Endothelial cell (in vitro differentiated cells): ENCODE data around the gene KRTAP5-7. TPM values are rescaled to one million over a fixed set of nuclear protein-coding genes. Genes with fewer than 3 reads are reported as not detected.

Experiments
- DNase-seq: peaks from one replicate; pipeline ENCODE4 v3.0.0; 2021; ENCODE audit warnings: low spot score
- H3K27ac Mint-ChIP-seq: one replicate; pipeline ENCODE4 v1.8.0; 2021; ENCODE audit warnings: mixed read lengths, inconsistent platforms; ENCODE audit not compliant: unreplicated experiment
- H3K27me3 Mint-ChIP-seq: one replicate; pipeline ENCODE4 v1.8.0; 2021; ENCODE audit warnings: mild to moderate bottlenecking, moderate library complexity, mixed read lengths, inconsistent platforms; ENCODE audit not compliant: unreplicated experiment
- H3K36me3 Mint-ChIP-seq: one replicate; pipeline ENCODE4 v1.8.0; 2021; ENCODE audit warnings: mild to moderate bottlenecking, low read depth, mixed read lengths, inconsistent platforms; ENCODE audit not compliant: unreplicated experiment
- H3K4me1 Mint-ChIP-seq: one replicate; pipeline ENCODE4 v1.8.0; 2021; ENCODE audit warnings: mild to moderate bottlenecking, mixed read lengths, inconsistent platforms; ENCODE audit not compliant: unreplicated experiment
- H3K4me3 Mint-ChIP-seq: one replicate; pipeline ENCODE4 v1.8.0; 2021; ENCODE audit warnings: mild to moderate bottlenecking, mixed read lengths, inconsistent platforms; ENCODE audit not compliant: unreplicated experiment
- H3K9me3 Mint-ChIP-seq: one replicate; pipeline ENCODE4 v1.8.0; 2021; ENCODE audit warnings: mixed read lengths, inconsistent platforms; ENCODE audit not compliant: unreplicated experiment
- CTCF ChIP-seq: fragments of 200-600 bp; sonication (generic); IDR thresholded peaks from one replicate; pipeline ENCODE4 v1.5.0; 2021; ENCODE audit warnings: antibody characterized with exemption; ENCODE audit not compliant: unreplicated experiment
- total RNA-seq: library from RNA; stranded (reverse); fragmentation: NEBNext Ultra II Directional; extraction: Animal tissue kit (Norgen Biotek cat#: 25700); gene quantifications from one replicate; pipeline ENCODE4 v1.2.1, GENCODE V29; 2021; ENCODE audit not compliant: unreplicated experiment

Gene KRTAP5-7
- total RNA-seq, 1 donor from 2014 or later, result not detected

GRCh38 chr11:71502026-71502425 is 25.0 kb upstream of the KRTAP5-7 start:
- peaks cover 24% of the 10 kb centered on the region for H3K36me3 Mint-ChIP-seq
- peaks cover 8% of the 10 kb centered on the region for H3K27me3 Mint-ChIP-seq
- no peak for DNase-seq
- no peak overlapping the region for H3K27ac Mint-ChIP-seq
- no peak overlapping the region for H3K4me3 Mint-ChIP-seq
- peaks cover 3% of the 10 kb centered on the region for H3K4me1 Mint-ChIP-seq
- no peaks in the 10 kb centered on the region for H3K9me3 Mint-ChIP-seq
- TF ChIP-seq CTCF, result no peak

GRCh38 chr11:71502871-71503435 is 24.1 kb upstream of the KRTAP5-7 start:
- no peak overlapping the region for H3K27ac Mint-ChIP-seq
- peaks cover 4% of the 10 kb centered on the region for H3K27me3 Mint-ChIP-seq
- DNase-seq, result no peak
- peaks cover 3% of the 10 kb centered on the region for H3K4me1 Mint-ChIP-seq
- H3K9me3 Mint-ChIP-seq, result no peaks in the 10 kb centered on the region
- no peak overlapping the region for H3K4me3 Mint-ChIP-seq
- H3K36me3 Mint-ChIP-seq, result peaks cover 19% of the 10 kb centered on the region
- no peak for TF ChIP-seq CTCF

- no peak overlapping the region for H3K4me3 Mint-ChIP-seq
- no peak for TF ChIP-seq CTCF
- peaks cover 4% of the 10 kb centered on the region for H3K27me3 Mint-ChIP-seq
- H3K36me3 Mint-ChIP-seq, result peaks cover 15% of the 10 kb centered on the region
- peaks cover 3% of the 10 kb centered on the region for H3K4me1 Mint-ChIP-seq
- H3K27ac Mint-ChIP-seq, result no peak overlapping the region
- H3K9me3 Mint-ChIP-seq, result peaks cover 2% of the 10 kb centered on the region
- DNase-seq, result no peak
Observed at GRCh38 chr11:71504531-71504930, 22.5 kb upstream of the KRTAP5-7 start.

- DNase-seq, result no peak
- H3K4me3 Mint-ChIP-seq, result no peak overlapping the region
- H3K9me3 Mint-ChIP-seq, result peaks cover 3% of the 10 kb centered on the region
- peaks cover 3% of the 10 kb centered on the region for H3K4me1 Mint-ChIP-seq
- H3K36me3 Mint-ChIP-seq, result peaks cover 19% of the 10 kb centered on the region
- H3K27ac Mint-ChIP-seq, result no peak overlapping the region
- TF ChIP-seq CTCF, result no peak
- H3K27me3 Mint-ChIP-seq, result peaks cover 4% of the 10 kb centered on the region
Observed at GRCh38 chr11:71505001-71505400, 22.1 kb upstream of the KRTAP5-7 start.

GRCh38 chr11:71505781-71506180 is 21.3 kb upstream of the KRTAP5-7 start:
- DNase-seq, result no peak
- H3K4me3 Mint-ChIP-seq, result no peak overlapping the region
- no peak for TF ChIP-seq CTCF
- peaks cover 4% of the 10 kb centered on the region for H3K27me3 Mint-ChIP-seq
- H3K4me1 Mint-ChIP-seq, result peaks cover 3% of the 10 kb centered on the region
- H3K9me3 Mint-ChIP-seq, result peaks cover 3% of the 10 kb centered on the region
- H3K36me3 Mint-ChIP-seq, result peaks cover 20% of the 10 kb centered on the region
- H3K27ac Mint-ChIP-seq, result no peak overlapping the region
